ENCODE measurements around the gene MRM1.

The MRM1 gene

GRCh38 chr17:36601303-36602029 lies at the start of gene MRM1:
Gene MRM1 (plus strand): TSS chr17:36601583. CDS start chr17:36601811, 228 bp downstream.
- peak; percentile 86 for DNase-seq

- no peak for DNase-seq
These were observed 47.9 kb upstream of the MRM1 start for GRCh38 chr17:36553459-36553858.

GRCh38 chr17:36566081-36566480 lies 35.3 kb upstream of the MRM1 start:
- DNase-seq: no peak

GRCh38 chr17:36575028-36575427 lies 26.4 kb upstream of the MRM1 start:
- no peak for DNase-seq

- no peak for DNase-seq
These were observed 24.6 kb upstream of the MRM1 start for GRCh38 chr17:36576793-36577192.

GRCh38 chr17:36578671-36579070 lies 22.7 kb upstream of the MRM1 start:
- no peak for DNase-seq

- no peak for DNase-seq
These were observed 17.6 kb upstream of the MRM1 start for GRCh38 chr17:36583787-36584186.

- no peak for DNase-seq
These were observed 15.2 kb upstream of the MRM1 start for GRCh38 chr17:36586138-36586537.

- DNase-seq: no peak
These were observed 11.3 kb upstream of the MRM1 start for GRCh38 chr17:36590082-36590481.

- DNase-seq: peak; percentile 76
These were observed 9.7 kb upstream of the MRM1 start, which contains the start of gene DHRS11 for GRCh38 chr17:36591434-36592315. Gene DHRS11 (plus strand): TSS chr17:36591879. CDS start chr17:36592010, 131 bp downstream.

GRCh38 chr17:36592316-36592715 lies 9.1 kb upstream of the MRM1 start:
- no peak for DNase-seq

GRCh38 chr17:36592716-36593321 lies 8.6 kb upstream of the MRM1 start:
- no peak for DNase-seq

GRCh38 chr17:36593656-36594316 lies 7.6 kb upstream of the MRM1 start:
- no peak for DNase-seq

- DNase-seq: no peak
These were observed 6.6 kb upstream of the MRM1 start for GRCh38 chr17:36594626-36595401.

- DNase-seq: no peak
These were observed 4.2 kb upstream of the MRM1 start for GRCh38 chr17:36597226-36597625.

GRCh38 chr17:36597866-36598777 lies 3.3 kb upstream of the MRM1 start:
- DNase-seq: no peak

- no peak for DNase-seq
These were observed 2.4 kb upstream of the MRM1 start for GRCh38 chr17:36598951-36599401.

GRCh38 chr17:36599546-36600250 lies 1.7 kb upstream of the MRM1 start:
- DNase-seq: no peak

GRCh38 chr17:36600465-36600864 lies 918 bp upstream of the MRM1 start:
- no peak for DNase-seq

- DNase-seq: no peak
These were observed 464 bp upstream of the MRM1 start for GRCh38 chr17:36600936-36601302.

Measured in activated CD4-positive, CD25-positive, alpha-beta regulatory T cell treated with anti-CD3 and anti-CD28 coated beads, Interleukin-2, amount 50 U/mL, for 72 hours (primary cell).